ENCODE results near the gene DIAPH2. TPM values are rescaled to one million over a fixed set of nuclear protein-coding genes. Genes with fewer than 3 reads are reported as not detected.

The DIAPH2 gene
- total RNA-seq, 1 experiment from 2014 or later = 10.9 TPM

DNA sequence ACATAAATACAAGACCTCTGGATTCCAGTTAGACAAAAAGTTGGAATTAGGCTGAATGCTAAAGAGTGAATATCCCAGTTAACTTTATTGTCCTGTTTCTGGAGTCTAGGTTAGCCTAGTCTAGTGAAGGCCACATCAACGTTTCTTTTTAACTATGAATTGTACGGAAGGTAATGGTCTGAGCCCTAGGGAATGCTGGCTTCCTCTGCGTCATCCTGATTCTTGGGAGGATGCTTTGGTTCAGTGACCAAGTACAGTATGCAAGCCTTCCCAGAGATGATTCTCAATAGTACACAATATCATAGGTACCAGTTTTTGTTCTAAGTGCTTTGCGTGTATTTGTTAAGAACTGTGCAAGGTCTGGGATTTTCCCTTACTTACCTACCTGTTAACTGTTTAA, 11.8 kb downstream of the DIAPH2 start:
- H3K9me3 ChIP-seq (ENCODE audit: control insufficient read depth in 1 of 2, insufficient read depth in 1 of 2, low read depth in 1 of 2, low read length in 2 of 2) = no peaks in the 10 kb centered on the region
- POLR2A ChIA-PET = no interaction called here
- ATAC-seq = no peak
- no peak for DNase-seq (ENCODE audit: low read depth, low spot score)
- H3K4me3 ChIP-seq (replicated peaks in 1 of 2; ENCODE audit: low read depth in 1 of 2, low read length in 2 of 2) = no peak overlapping the region
- intact Hi-C loops (cut with micrococcal nuclease) = no loop called here
- no peaks in the 10 kb centered on the region for H3K4me1 ChIP-seq (ENCODE audit: control insufficient read depth in 1 of 2, insufficient read depth in 2 of 2, low read length in 2 of 2)
- peaks cover 20% of the 10 kb centered on the region; the same call in 1 of the 2 replicates for H3K79me2 ChIP-seq (ENCODE audit: insufficient read depth, low read length)
- BruUV-seq (replicated peaks) = no TSS peak
- RAD21 ChIA-PET (ENCODE audit: low non-redundant PET in 1 of 2, low total read pairs in 2 of 2, uncharacterized antibody in 2 of 2, unreplicated experiment in 2 of 2) = no interaction called here
- H3K36me3 ChIP-seq (ENCODE audit: control insufficient read depth in 1 of 2, insufficient read depth in 2 of 2, low read length in 2 of 2) = no peaks in the 10 kb centered on the region
- H2AFZ ChIP-seq (ENCODE audit: low read depth, low read length, poor library complexity, severe bottlenecking) = no peak overlapping the region
- no peaks in the 10 kb centered on the region for H3K27me3 ChIP-seq (ENCODE audit: insufficient read depth, low read length)
- no peaks in the 10 kb centered on the region for H3K9me2 ChIP-seq (ENCODE audit: insufficient read depth)
- no peak overlapping the region for H3K27ac ChIP-seq (ENCODE audit: low read depth, low read length)
- no peak overlapping the region for H3K9ac ChIP-seq (ENCODE audit: low read length)
- H3K4me2 ChIP-seq (ENCODE audit: low read length) = no peak overlapping the region
- TF ChIP-seq CEBPB (IDR thresholded peaks at IDR 0.05; ENCODE audit: low read depth) (no peak), ZFX (IDR thresholded peaks at IDR 0.05) (no peak), RAD21 (IDR thresholded peaks at IDR 0.05; ENCODE audit: low read depth) (no peak), JUND (IDR thresholded peaks at IDR 0.05) (no peak), POLR2A (IDR thresholded peaks at IDR 0.05; ENCODE audit: borderline replicate concordance, extremely low read depth, insufficient read depth, insufficient read length) (no peak), ZNF274 (IDR thresholded peaks at IDR 0.05; ENCODE audit: low read depth, low read length) (no peak), EZH2phosphoT487 (IDR thresholded peaks at IDR 0.05; ENCODE audit: borderline replicate concordance) (no peak), SP1 (IDR thresholded peaks at IDR 0.05; ENCODE audit: low read depth) (no peak), SRF (IDR thresholded peaks at IDR 0.05; ENCODE audit: low read depth) (no peak)
- TF ChIP-seq, protein P1, sequence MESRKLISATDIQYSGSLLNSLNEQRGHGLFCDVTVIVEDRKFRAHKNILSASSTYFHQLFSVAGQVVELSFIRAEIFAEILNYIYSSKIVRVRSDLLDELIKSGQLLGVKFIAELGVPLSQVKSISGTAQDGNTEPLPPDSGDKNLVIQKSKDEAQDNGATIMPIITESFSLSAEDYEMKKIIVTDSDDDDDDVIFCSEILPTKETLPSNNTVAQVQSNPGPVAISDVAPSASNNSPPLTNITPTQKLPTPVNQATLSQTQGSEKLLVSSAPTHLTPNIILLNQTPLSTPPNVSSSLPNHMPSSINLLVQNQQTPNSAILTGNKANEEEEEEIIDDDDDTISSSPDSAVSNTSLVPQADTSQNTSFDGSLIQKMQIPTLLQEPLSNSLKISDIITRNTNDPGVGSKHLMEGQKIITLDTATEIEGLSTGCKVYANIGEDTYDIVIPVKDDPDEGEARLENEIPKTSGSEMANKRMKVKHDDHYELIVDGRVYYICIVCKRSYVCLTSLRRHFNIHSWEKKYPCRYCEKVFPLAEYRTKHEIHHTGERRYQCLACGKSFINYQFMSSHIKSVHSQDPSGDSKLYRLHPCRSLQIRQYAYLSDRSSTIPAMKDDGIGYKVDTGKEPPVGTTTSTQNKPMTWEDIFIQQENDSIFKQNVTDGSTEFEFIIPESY (IDR thresholded peaks at IDR 0.05; ENCODE audit: extremely low read depth, insufficient replicate concordance, low read length) = no peak
- TF ChIP-seq, protein P2, sequence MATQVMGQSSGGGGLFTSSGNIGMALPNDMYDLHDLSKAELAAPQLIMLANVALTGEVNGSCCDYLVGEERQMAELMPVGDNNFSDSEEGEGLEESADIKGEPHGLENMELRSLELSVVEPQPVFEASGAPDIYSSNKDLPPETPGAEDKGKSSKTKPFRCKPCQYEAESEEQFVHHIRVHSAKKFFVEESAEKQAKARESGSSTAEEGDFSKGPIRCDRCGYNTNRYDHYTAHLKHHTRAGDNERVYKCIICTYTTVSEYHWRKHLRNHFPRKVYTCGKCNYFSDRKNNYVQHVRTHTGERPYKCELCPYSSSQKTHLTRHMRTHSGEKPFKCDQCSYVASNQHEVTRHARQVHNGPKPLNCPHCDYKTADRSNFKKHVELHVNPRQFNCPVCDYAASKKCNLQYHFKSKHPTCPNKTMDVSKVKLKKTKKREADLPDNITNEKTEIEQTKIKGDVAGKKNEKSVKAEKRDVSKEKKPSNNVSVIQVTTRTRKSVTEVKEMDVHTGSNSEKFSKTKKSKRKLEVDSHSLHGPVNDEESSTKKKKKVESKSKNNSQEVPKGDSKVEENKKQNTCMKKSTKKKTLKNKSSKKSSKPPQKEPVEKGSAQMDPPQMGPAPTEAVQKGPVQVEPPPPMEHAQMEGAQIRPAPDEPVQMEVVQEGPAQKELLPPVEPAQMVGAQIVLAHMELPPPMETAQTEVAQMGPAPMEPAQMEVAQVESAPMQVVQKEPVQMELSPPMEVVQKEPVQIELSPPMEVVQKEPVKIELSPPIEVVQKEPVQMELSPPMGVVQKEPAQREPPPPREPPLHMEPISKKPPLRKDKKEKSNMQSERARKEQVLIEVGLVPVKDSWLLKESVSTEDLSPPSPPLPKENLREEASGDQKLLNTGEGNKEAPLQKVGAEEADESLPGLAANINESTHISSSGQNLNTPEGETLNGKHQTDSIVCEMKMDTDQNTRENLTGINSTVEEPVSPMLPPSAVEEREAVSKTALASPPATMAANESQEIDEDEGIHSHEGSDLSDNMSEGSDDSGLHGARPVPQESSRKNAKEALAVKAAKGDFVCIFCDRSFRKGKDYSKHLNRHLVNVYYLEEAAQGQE (IDR thresholded peaks at IDR 0.05; ENCODE audit: low read depth) = no peak
- H4K20me1 ChIP-seq (ENCODE audit: insufficient read depth) = no peaks in the 10 kb centered on the region
- CTCF ChIA-PET = no interaction called here

All from HCT116 (cell line).